SU-DHL-6 (cell line): ENCODE measurements around the gene EPHB1.

ENCODE experiments used
- EZH2phosphoT487 ChIP-seq: fragments of 200-600 bp; sonication (generic), shearing (Covaris generic); conservative IDR thresholded peaks from 2 replicates; pipeline ENCODE4 v1.6.1; 2018; ENCODE audit warnings: mild to moderate bottlenecking, antibody characterized with exemption, low read length, moderate library complexity, mixed read lengths
- TF ChIP-seq, protein P1 (sequence below): fragments of 200-600 bp; sonication (generic); IDR thresholded peaks from one replicate; pipeline ENCODE4 v1.5.1; 2017; ENCODE audit warnings: antibody characterized with exemption, mild to moderate bottlenecking, low read length, moderate library complexity; ENCODE audit not compliant: insufficient read depth, poor library complexity, severe bottlenecking

DNA sequence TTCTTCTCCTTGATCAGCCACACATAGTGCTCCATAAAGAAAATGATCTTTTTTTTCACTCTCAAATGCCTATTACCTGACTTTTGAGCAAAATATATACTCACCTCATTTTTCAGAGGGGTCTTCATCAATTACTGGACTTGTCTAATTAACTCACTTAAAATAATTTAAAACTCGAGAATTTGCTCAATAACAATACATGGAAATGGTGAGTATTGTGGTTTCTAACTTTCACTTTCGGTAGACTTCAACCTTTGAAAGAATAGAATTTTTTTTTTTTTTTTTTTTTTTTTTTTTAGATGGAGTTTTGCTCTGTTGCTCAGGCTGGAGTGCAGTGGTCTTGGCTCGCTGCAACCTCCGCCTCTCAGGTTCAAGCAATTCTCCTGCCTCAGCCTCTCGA is 17.7 kb upstream of the EPHB1 start:
- TF ChIP-seq, protein P1, sequence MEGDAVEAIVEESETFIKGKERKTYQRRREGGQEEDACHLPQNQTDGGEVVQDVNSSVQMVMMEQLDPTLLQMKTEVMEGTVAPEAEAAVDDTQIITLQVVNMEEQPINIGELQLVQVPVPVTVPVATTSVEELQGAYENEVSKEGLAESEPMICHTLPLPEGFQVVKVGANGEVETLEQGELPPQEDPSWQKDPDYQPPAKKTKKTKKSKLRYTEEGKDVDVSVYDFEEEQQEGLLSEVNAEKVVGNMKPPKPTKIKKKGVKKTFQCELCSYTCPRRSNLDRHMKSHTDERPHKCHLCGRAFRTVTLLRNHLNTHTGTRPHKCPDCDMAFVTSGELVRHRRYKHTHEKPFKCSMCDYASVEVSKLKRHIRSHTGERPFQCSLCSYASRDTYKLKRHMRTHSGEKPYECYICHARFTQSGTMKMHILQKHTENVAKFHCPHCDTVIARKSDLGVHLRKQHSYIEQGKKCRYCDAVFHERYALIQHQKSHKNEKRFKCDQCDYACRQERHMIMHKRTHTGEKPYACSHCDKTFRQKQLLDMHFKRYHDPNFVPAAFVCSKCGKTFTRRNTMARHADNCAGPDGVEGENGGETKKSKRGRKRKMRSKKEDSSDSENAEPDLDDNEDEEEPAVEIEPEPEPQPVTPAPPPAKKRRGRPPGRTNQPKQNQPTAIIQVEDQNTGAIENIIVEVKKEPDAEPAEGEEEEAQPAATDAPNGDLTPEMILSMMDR: no peak
- TF ChIP-seq EZH2phosphoT487: no peak
